ENCODE data around the gene RMI2.
"Not testable (repeated sequence)": the region's sequence is repeated elsewhere in the genome, so short reads cannot be mapped to it uniquely, and the experiment has no call there.

RMI2 gene

DNA sequence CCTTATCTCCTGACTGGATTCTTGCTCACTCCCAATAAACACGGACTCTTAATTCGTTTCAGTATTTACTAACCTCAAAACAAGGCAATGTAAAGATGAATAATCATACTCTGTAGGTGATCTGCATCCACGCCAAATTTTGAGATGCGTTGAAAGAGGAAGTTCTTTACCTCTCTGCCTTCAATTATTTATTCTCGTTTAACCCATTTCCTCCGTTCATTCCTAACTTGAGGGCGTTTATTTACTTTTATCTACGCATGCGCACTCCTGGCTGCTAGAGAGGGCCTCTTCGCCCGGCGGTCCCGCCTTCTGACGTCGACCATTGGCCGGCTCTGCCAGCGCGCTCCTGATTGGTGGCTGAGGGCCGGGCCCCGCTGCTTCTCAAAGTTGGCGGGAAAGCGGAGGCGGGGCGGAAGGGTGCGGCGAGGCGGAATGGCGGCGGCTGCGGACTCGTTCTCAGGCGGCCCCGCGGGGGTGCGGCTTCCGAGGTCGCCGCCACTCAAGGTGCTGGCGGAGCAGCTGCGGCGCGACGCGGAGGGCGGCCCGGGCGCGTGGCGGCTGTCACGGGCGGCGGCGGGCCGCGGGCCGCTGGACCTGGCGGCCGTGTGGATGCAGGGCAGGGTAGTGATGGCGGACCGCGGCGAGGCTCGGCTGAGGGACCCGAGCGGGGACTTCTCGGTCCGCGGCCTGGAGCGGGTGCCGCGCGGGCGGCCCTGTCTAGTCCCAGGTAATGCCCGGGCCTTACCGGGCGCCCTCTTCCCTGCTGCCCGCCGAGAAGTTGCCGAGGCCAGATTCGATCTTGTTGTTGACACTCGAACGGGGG is at the start of gene RMI2:
Gene RMI2, plus strand, starts transcription at position 420 of the 823 bp plus-strand sequence. Its CDS starts 13 bp downstream, at position 433.
- Histone ChIP-seq H3K4me3 (ENCODE audit: low read depth, low read length) (peak within 1 kb of the TSS; percentile 91), H3K9ac (ENCODE audit: low read depth, low read length) (peak within 1 kb of the TSS; percentile 79), H3K9me3 (ENCODE audit: control insufficient read depth, insufficient read depth, low read length) (no peaks in the 10 kb centered on the region), H3K27me3 (ENCODE audit: control insufficient read depth, insufficient read depth, low read length) (no peaks in the 10 kb centered on the region), H3K4me1 (ENCODE audit: control insufficient read depth, insufficient read depth, low read length) (peaks cover 6% of the 10 kb centered on the region), H3K36me3 (ENCODE audit: control insufficient read depth, insufficient read depth, low read length) (peaks cover 8% of the 10 kb centered on the region)

DNA sequence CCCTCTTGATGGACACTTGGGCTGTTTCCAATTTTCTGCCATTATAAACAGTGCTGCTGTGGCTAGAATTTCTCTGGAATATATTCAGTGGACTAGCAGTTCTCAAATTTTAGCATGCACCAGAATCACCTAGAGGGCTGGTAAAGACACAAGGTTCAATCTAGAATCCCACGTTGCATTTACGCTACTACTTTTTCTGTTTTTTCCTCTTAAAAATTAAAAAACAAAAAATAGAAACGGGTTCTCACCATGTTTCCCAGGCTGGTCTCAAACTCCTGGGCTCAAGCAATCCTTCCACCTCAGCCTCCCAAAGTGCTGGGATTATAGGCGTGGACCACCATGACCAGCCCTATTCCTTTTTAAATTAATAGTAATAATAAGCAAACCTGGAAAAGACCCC is 49.6 kb upstream of the RMI2 start:
- Histone ChIP-seq H3K9me3 (ENCODE audit: control insufficient read depth, insufficient read depth, low read length) (no peaks in the 10 kb centered on the region), H3K27me3 (ENCODE audit: control insufficient read depth, insufficient read depth, low read length) (no peaks in the 10 kb centered on the region), H3K4me1 (ENCODE audit: control insufficient read depth, insufficient read depth, low read length) (peaks cover 6% of the 10 kb centered on the region), H3K9ac (ENCODE audit: low read depth, low read length) (no peak overlapping the region), H3K4me3 (ENCODE audit: low read depth, low read length) (no peak overlapping the region), H3K36me3 (ENCODE audit: control insufficient read depth, insufficient read depth, low read length) (no peaks in the 10 kb centered on the region)

DNA sequence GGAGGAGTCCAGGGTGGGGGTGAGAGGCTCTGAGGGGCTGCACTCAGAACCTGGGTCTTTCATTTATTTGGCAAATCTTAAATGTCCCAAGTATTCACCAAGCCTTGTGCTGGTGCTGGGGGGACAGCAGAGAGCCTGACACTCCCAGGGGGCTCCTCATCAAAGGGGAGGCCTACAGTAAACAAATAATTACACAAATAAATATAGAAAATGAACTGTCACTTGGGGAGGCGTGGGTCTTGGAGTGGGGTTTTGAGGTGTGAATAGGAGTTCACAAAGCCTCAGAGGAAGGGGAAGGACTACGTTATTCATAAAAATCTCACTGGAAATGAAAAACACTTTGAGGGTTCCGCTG is 48.9 kb upstream of the RMI2 start:
- H3K9me3 ChIP-seq (ENCODE audit: control insufficient read depth, insufficient read depth, low read length) = no peaks in the 10 kb centered on the region
- no peaks in the 10 kb centered on the region for H3K27me3 ChIP-seq (ENCODE audit: control insufficient read depth, insufficient read depth, low read length)
- H3K36me3 ChIP-seq (ENCODE audit: control insufficient read depth, insufficient read depth, low read length) = no peaks in the 10 kb centered on the region
- H3K4me1 ChIP-seq (ENCODE audit: control insufficient read depth, insufficient read depth, low read length) = peaks cover 6% of the 10 kb centered on the region
- no peak overlapping the region for H3K9ac ChIP-seq (ENCODE audit: low read depth, low read length)
- H3K4me3 ChIP-seq (ENCODE audit: low read depth, low read length) = no peak overlapping the region

DNA sequence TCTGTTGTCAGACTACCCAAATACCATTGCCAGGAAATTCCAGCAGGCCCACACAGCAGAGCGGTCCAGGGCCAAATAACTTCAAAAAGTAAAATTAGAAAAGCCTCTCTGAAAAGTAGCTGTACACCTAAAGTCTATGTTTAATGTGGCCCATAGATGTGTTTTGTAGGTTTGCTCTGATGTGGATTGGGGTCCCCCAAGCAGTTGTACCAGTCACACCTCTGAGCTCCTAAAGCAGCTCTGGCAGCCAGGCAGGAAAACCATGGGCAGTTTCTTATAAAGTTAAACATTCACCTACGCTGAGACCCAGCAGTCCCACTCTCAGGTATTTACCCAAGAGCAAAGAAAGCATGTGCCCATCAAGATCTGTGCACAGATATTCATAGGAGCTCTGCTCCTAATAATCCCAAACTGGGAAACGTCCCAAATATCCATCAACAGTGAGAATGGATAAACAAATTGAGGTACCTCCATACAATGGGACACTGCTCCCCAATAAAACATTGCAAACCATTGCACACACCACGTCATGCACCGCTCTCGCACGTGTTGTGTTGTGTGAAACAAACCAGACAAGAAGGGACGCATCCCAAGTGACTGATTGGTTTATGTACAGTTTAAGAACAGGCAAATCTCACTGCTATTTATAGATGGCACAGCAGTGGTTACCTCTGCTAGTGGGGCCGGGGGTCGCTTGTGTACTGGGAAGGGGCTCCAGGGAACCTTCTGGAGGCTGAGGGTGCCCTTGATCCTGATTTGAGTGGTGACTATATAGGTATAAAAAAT is 48.4 kb upstream of the RMI2 start:
- peaks cover 6% of the 10 kb centered on the region for H3K4me1 ChIP-seq (ENCODE audit: control insufficient read depth, insufficient read depth, low read length)
- no peak overlapping the region for H3K9ac ChIP-seq (ENCODE audit: low read depth, low read length)
- no peaks in the 10 kb centered on the region for H3K9me3 ChIP-seq (ENCODE audit: control insufficient read depth, insufficient read depth, low read length)
- no peaks in the 10 kb centered on the region for H3K27me3 ChIP-seq (ENCODE audit: control insufficient read depth, insufficient read depth, low read length)
- H3K4me3 ChIP-seq (ENCODE audit: low read depth, low read length) = no peak overlapping the region
- H3K36me3 ChIP-seq (ENCODE audit: control insufficient read depth, insufficient read depth, low read length) = no peaks in the 10 kb centered on the region

DNA sequence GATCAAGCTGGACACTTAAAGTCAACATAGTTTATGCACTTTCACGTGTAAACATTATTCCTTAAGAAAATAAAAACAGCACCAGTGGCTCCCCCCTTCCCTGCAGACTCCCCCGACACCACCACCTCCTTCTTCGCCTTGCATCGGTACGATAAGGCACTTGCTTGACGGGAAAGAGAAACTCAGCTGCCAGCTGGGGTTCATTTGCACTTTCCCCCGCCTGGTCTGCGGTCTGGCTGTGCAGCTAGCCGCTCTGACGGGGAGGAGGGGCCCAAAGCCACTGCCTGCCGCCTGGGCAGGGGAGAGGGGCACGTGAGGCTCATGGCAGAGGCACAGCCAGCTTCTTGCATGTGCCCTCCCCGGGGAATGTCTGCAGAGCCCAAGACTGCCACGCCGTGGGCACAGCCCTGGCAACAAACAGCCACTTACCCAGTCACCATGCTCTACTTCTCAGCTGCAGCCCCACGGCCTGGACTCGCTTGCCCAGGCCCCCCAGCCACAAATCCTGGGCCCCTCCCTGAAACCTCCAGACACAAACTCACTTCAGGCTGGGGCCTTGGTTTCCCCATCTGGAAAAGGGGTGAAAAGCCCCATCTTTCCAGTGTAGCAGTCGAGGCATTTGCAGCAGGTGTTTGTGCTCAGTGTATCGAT is 47.6 kb upstream of the RMI2 start:
- Histone ChIP-seq H3K4me1 (ENCODE audit: control insufficient read depth, insufficient read depth, low read length) (peaks cover 6% of the 10 kb centered on the region), H3K27me3 (ENCODE audit: control insufficient read depth, insufficient read depth, low read length) (no peaks in the 10 kb centered on the region), H3K36me3 (ENCODE audit: control insufficient read depth, insufficient read depth, low read length) (no peaks in the 10 kb centered on the region), H3K9me3 (ENCODE audit: control insufficient read depth, insufficient read depth, low read length) (no peaks in the 10 kb centered on the region), H3K4me3 (ENCODE audit: low read depth, low read length) (no peak overlapping the region), H3K9ac (ENCODE audit: low read depth, low read length) (no peak overlapping the region)

DNA sequence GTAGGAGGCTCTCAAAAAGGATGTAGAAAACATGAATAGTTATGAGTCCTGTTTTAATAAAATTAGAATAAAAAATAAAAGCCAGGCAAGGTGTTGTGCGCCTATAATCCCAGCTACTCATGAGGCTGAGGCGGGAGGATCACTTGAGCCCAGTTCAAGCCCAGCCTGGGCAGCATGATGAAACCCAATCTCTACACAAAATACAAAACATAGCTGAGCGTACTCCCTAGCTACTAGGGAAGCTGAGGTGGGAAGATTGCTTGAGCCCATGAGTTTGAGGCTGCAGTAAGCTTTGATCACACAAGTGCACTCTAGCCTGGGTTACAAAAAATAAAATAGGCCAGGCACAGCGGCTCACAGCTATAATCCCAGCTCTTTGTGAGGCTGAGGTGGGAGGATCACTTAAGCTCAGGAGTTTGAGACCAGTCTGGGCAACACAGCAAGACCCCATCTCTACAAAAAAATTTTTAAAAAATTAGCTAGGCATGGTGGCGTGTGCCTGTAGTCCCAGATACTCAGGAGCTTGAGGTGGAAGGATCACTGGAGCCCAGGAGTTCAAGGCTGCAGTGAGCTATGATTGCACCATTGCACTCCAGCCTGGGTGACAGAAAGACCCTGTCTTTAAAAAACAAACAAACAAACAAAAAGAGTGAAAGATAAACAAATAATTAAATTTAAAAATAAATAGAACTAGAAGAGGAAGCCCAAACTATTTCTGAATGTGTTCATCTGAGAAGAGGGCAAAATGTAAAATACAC is 46.9 kb upstream of the RMI2 start:
- Histone ChIP-seq H3K9ac (ENCODE audit: low read depth, low read length) (no peak overlapping the region), H3K4me3 (ENCODE audit: low read depth, low read length) (no peak overlapping the region), H3K27me3 (ENCODE audit: control insufficient read depth, insufficient read depth, low read length) (no peaks in the 10 kb centered on the region), H3K9me3 (ENCODE audit: control insufficient read depth, insufficient read depth, low read length) (no peaks in the 10 kb centered on the region), H3K36me3 (ENCODE audit: control insufficient read depth, insufficient read depth, low read length) (no peaks in the 10 kb centered on the region), H3K4me1 (ENCODE audit: control insufficient read depth, insufficient read depth, low read length) (peaks cover 6% of the 10 kb centered on the region)

DNA sequence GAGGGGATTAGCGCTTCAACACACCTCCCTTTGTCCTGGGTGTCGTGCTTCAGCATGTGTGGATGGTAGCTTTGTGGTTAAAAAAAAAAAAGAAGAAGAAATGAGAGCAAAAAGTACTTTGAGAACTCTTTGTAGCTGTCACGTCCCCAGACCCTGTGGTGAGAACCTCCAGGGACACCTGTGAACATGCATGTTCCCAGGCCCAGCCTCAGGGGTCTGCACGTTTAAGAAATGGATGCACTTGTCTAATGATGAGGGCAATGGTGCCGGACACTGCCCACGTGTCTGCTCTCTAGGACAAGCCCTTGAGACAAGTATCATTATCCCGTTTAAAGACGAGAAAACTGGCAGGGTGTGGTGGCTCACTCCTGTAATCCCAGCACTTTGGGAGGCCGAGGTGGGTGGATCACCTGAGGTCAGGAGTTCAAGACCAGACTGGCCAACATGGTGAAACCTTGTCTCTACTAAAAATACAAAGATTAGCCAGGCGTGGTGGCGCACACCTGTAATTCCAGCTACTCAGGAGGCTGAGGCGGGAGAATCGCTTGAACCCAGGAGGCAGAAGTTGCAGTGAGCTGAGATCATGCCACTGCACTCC is 46.2 kb upstream of the RMI2 start:
- not testable (repeated sequence) for H3K36me3 ChIP-seq (ENCODE audit: control insufficient read depth, insufficient read depth, low read length); H3K9ac ChIP-seq (ENCODE audit: low read depth, low read length); H3K4me3 ChIP-seq (ENCODE audit: low read depth, low read length); H3K9me3 ChIP-seq (ENCODE audit: control insufficient read depth, insufficient read depth, low read length); H3K27me3 ChIP-seq (ENCODE audit: control insufficient read depth, insufficient read depth, low read length); H3K4me1 ChIP-seq (ENCODE audit: control insufficient read depth, insufficient read depth, low read length)

DNA sequence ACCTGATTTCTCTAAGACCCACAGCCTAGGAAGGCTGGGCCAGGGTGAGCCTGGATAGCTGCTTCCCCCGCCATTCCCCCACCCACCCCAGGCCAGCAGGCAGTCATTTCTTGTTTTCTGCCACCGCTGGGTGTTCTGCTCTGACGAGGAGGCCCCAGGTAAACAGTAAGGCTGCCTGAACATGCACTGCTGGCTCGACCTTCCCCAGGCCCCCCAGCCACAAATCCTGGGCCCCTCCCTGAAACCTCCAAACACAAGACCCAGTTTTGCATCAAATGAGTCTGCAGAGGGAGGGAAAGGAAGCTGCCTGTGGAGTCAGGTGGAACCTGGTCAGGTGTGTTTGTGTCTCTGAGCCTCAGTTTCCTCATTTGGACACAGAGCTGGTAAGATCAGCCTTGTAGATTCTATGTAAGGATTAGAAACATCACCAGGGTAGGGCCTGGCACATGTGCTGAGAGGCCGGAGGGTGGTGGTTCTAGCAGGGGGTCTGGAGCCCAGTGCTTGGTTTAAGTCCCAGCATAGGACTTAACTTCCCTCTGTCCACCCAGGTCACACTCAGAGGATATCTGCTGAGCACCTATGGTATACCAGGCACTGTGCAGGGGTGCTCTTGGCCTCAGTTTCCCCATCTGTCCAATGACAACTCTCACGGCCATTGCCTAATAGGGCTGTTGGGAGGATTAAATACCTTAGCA is 45.2 kb upstream of the RMI2 start:
- H3K9me3 ChIP-seq (ENCODE audit: control insufficient read depth, insufficient read depth, low read length) = no peaks in the 10 kb centered on the region
- H3K4me1 ChIP-seq (ENCODE audit: control insufficient read depth, insufficient read depth, low read length) = peaks cover 6% of the 10 kb centered on the region

DNA sequence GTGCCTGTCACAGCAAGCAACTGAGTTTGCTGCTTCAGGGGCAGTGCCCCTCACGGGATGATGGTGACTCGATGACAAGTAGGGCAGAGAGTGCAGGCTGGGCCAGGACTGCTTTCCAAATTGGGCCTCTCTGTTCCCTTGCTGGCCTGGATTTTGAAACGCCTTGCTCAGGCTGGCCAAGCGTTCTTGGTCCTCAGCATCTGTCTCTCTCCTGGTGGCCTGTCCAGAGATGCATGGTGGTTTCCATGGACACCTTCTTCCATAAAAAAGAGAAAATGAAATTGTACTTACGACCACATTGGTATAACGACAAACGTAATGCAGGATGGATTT is 44.7 kb upstream of the RMI2 start:
- H3K4me3 ChIP-seq (ENCODE audit: low read depth, low read length) = no peak overlapping the region
- H3K4me1 ChIP-seq (ENCODE audit: control insufficient read depth, insufficient read depth, low read length) = peaks cover 6% of the 10 kb centered on the region
- H3K9ac ChIP-seq (ENCODE audit: low read depth, low read length) = no peak overlapping the region
- H3K27me3 ChIP-seq (ENCODE audit: control insufficient read depth, insufficient read depth, low read length) = no peaks in the 10 kb centered on the region
- no peaks in the 10 kb centered on the region for H3K36me3 ChIP-seq (ENCODE audit: control insufficient read depth, insufficient read depth, low read length)
- no peaks in the 10 kb centered on the region for H3K9me3 ChIP-seq (ENCODE audit: control insufficient read depth, insufficient read depth, low read length)

More for the DNA sequence above, 45.2 kb upstream of the RMI2 start:
- Histone ChIP-seq H3K36me3 (ENCODE audit: control insufficient read depth, insufficient read depth, low read length) (no peaks in the 10 kb centered on the region), H3K4me3 (ENCODE audit: low read depth, low read length) (no peak overlapping the region), H3K9ac (ENCODE audit: low read depth, low read length) (no peak overlapping the region), H3K27me3 (ENCODE audit: control insufficient read depth, insufficient read depth, low read length) (no peaks in the 10 kb centered on the region)

DNA sequence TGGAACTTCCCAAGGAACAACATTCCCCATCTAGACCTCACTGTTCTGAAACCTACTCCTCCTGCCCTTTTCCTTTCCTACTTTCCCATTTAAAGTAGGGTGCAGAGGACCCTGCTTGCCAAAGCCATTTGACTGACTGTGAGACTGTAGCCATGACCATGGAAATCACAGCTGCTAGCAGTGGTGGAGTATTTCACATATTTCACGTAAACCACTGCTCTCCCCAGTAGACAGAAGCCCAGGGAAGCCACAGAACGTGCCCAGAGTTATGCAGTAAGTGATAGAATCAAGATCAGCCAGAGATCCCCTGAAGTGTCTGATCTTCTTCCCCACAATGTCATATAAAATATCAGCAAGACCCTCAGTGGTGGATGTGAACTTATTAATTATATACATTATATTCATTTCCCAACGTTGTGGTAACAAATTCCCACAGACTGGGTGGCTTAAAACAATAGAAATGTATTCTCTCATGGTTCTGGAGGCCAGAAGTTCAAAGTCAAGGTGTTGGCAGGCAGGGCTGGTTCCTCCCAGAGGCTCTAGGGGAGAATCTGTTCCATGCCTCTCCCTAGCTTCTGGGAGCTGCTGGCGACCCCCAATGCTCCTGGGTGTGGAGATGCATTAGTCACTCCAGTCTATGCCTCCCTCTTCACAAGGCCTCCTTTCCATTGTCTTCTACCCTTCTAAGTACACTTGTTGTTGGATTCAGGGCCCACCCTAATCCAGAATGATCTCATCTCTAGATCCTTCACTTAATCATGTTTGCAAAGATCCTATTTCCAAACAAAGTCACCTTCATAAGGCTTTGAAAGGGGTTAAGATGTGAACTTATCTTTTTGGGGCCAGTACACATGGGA is 43.4 kb upstream of the RMI2 start:
- Histone ChIP-seq H3K4me1 (ENCODE audit: control insufficient read depth, insufficient read depth, low read length) (peaks cover 6% of the 10 kb centered on the region), H3K4me3 (ENCODE audit: low read depth, low read length) (no peak overlapping the region), H3K9ac (ENCODE audit: low read depth, low read length) (no peak overlapping the region), H3K9me3 (ENCODE audit: control insufficient read depth, insufficient read depth, low read length) (no peaks in the 10 kb centered on the region), H3K27me3 (ENCODE audit: control insufficient read depth, insufficient read depth, low read length) (no peaks in the 10 kb centered on the region), H3K36me3 (ENCODE audit: control insufficient read depth, insufficient read depth, low read length) (no peaks in the 10 kb centered on the region)

Data from iPS-15b (cell line).